Measurements from ENCODE around the gene FXYD5.

- no peak for TF ChIP-seq CTCF (IDR thresholded peaks at IDR 0.05; ENCODE audit: poor library complexity, severe bottlenecking)
- no peak for TF ChIP-seq RAD21 (conservative IDR thresholded peaks at IDR 0.05)
- no peak for TF ChIP-seq REST (IDR thresholded peaks at IDR 0.05; ENCODE audit: borderline replicate concordance)
- TF ChIP-seq EP300 (conservative IDR thresholded peaks at IDR 0.05; ENCODE audit: poor library complexity, severe bottlenecking) = no peak
- TF ChIP-seq TAF1 (IDR thresholded peaks at IDR 0.05; ENCODE audit: low read depth) = no peak
- no peak for TF ChIP-seq POLR2AphosphoS5 (IDR thresholded peaks at IDR 0.05)
Measured at GRCh38 chr19:35107545-35107944, 47.0 kb upstream of the FXYD5 start.
